ENCODE results near the gene ITIH5.

GRCh38 chr10:7538970-7539654, 127.7 kb downstream of the ITIH5 start:
- TF ChIP-seq GATA2 (IDR thresholded peaks at IDR 0.05; ENCODE audit: low read depth, low read length) (no peak), GATA3 (IDR thresholded peaks at IDR 0.05; ENCODE audit: low read depth, low read length) (no peak)
